ENCODE measurements around the gene ZNF337.
"Not testable (repeated sequence)": the region's sequence is repeated elsewhere in the genome, so short reads cannot be mapped to it uniquely, and the experiment has no call there.

Gene ZNF337
- 13.7 to 40.1 reads per million in 2 donors for total RNA-seq

DNA sequence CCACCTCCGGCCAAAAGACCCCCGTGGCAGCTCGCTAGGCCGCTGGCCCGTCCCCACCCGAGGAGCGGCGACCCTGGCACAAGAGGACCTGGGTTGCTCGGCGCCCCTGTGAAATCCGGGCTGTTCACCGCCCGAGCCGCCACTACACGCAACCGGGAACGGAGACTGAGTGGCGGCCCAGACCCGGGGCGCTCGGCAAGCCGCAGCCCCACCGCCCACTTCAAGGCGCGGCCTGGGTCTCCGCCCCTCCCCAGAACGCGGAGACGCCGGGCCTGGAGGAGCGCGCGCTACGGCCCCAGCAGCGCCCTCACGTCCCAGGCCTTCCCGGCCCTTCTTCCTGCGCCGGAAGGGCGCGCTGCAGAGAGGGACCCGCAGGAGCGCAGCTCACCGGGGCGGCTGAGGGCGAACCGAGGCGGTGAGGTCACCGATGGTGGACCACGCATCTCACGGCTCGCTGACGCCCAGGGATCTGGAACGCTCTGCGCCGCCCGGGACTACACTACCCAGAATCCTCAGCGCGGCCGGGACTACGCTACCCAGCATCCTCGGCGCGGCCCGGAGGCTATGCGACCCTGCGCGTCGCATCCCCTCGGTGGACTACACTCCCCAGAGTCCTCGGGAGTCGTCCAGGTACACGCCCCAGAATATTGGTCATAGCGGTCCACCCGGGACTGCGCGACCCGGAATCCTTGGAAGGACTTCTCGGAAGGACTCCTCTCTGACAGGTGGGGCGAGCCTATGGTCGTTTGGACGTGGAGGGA, at the start of gene ZNF337:
Gene ZNF337, minus strand, starts transcription at position 483 of the 761 bp plus-strand sequence. CDS start 10,436 bp downstream, outside the sequence.
- peak; percentile 81 to 97 (median 87) for DNase-seq

- no peak for DNase-seq
Observed at GRCh38 chr20:25745738-25746137, 49.1 kb upstream of the ZNF337 start.

- no peak for DNase-seq
Observed at GRCh38 chr20:25745100-25745499, 48.4 kb upstream of the ZNF337 start.

DNA sequence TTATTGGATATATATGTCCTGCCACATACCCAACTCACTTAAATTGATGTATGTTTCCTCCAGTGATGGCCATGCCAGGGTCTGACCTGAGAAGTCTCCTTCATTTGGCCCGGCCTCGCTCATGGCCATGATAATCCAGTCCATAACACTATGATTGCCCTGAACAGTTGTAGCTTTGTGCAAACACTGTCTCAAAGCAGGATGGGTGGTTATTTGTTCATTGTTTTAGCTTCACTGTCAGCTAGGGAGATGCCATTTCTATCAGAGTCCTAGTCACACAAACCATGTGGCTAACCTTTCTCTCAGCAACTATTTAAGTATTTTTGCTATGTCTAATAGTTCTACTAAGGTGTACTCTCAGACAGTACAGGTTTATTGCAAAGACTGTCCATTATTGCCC, 47.6 kb upstream of the ZNF337 start:
- DNase-seq = no peak

DNA sequence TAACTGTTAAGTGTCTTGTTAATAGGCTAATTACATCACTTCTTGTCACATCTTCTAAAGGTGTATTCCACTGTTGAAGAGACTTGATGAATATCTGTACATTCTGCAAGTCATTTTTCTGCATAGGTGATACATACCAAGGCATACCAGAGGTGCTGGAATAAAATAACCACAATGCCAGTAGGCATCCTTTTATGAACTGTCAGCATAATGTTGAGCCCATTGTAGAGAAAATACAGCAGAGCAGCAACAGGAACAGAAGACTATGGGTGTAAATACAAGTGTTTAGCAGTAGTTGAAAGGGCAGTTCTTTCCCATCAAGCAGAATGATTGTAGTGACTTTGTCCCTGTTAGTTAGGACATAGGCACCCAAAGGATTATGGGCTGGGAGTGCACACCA, 44.4 kb upstream of the ZNF337 start:
- no peak for DNase-seq

DNA sequence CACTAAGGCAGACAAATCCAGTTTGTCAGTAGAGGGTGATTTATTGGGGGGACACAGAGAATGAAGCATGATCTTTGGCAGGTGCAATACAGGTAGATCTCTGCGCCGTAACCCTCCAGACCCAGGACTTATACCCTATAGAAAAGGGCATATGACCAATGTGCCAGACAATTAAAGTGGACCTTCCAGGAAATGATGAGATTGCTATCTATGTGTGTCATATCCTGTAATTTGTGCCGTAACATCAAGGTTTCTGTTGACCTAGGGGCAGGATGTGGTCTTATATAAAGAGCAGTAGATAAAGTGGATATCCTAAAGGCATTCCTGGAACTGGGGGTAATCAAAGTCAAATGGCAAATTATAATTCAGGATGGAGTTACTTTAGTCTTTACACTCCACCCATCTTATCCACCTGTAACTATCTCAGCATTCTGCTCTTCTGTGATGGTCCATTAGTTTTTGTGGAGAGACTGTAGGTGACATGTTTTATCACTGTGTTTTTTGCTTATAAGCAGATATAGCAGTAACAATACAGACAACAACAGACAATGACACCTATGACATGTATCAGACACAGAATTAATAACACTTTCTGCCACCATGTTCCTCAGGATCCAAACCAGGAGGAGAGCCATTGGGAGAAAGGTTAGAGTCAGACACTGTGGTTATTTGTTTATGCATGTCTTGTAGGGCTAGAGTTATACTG, 43.1 kb upstream of the ZNF337 start:
- DNase-seq = peak in 2 of 5 experiments; percentile 68 to 71

- no peak for DNase-seq
Observed at GRCh38 chr20:25738198-25738597, 41.5 kb upstream of the ZNF337 start.

- DNase-seq = no peak
Observed at GRCh38 chr20:25733903-25734302, 37.2 kb upstream of the ZNF337 start.

GRCh38 chr20:25730862-25731261, 34.2 kb upstream of the ZNF337 start:
- DNase-seq = peak in 1 of 5 experiments; percentile 10

DNA sequence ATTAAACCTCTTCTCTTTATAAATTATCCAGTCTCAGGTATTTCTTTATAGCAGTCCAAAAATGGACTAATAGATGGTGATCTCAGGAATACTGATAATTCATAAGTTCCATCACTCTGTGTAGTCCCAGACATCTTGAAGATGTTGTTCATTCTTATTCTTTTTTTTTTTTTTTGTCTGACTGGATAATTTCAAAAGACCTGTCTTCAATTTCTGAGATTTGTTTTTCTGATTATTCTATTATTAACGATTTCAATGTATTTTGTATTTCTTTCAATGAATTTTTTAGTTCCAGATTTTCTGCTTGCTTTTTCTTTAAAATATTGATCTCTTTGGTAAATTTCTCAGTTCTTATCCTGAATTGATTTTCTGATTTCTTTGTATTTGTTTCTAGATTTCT, 29.7 kb upstream of the ZNF337 start:
- no peak for DNase-seq

- DNase-seq = no peak
Observed at GRCh38 chr20:25725639-25726038, 29.0 kb upstream of the ZNF337 start.

DNA sequence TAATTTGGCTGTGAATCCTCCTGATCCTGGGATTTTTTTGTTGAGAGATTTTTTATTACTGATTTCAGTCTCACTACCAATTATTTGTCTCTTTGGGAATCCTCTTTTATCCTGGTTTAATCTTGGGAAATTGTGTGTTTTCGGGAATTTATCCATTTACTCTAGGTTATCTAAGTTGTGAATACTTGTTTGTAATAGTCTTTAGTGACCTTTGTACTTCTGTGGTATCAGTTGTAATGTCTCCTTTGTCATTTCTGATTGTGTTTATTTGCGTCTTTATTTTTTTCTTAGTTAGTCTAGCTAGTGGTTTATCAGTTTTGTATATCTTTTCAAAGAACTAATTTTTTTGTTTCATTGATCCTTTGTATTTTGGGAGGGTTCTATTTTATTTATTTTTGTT, 27.3 kb upstream of the ZNF337 start:
- no peak for DNase-seq

DNA sequence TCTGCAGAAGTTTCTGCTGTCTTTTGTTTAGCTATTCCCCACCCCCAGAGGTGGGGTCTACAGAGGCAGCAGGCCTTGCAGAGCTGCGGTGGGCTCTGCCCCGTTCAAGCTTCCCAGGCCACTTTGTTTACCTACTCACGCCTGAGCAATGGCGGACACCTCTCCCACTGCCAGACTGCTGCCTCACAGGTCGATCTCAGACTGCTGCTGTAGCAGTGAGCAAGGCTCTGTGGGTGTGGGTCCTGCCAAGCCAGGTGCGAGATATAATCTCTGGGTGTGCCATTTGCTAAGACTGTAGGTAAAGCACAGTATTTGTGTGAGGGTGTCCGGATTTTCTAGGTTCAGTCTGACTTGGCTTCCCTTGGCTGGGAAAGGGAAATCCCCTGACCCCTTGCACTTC, 23.6 kb upstream of the ZNF337 start:
- no peak for DNase-seq

DNA sequence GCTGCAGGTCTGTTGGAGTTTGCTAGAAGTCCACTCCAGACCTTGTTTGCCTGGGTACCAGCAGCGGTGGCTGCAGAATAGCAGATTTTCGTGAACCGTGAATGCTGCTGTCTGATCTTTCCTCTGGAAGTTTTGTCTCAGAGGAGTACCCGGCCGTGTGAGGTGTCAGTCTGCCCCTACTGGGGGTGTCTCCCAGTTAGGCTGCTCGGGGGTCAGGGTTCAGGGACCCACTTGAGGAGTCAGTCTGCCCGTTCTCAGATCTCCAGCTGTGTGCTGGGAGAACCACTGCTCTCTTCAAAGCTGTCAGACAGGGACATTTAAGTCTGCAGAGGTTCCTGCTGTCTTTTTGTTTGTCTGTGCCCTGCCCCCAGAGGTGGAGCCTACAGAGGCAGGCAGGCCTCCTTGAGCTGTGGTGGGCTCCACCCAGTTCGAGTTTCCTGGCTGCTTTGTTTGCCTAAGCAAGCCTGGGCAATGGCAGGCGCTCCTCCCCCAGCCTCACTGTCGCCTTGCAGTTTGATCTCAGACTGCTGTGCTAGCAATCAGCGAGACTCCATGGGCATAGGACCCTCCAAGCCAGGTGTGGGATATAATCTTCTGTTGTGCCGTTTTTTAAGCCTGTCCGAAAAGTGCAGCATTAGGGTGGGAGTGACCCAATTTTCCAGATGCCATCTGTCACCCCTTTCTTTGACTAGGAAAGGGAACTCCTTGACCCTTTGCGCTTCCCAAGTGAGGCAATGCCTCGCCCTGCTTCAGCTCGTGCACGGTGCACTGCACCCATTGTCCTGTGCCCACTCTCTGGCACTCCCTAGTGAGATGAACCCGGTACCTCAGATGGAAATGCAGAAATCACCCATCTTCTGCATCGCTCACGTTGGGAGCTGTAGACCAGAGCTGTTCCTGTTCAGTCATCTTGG, 22.5 kb upstream of the ZNF337 start:
- peak in 3 of 5 experiments; percentile 35 to 49 (median 48) for DNase-seq

- DNase-seq = no peak
Observed at GRCh38 chr20:25707695-25708094, 11.0 kb upstream of the ZNF337 start.

GRCh38 chr20:25706793-25707192, 10.1 kb upstream of the ZNF337 start:
- peak in 3 of 5 experiments; percentile 11 to 45 (median 30) for DNase-seq

GRCh38 chr20:25705830-25706351, 9.2 kb upstream of the ZNF337 start:
- no peak for DNase-seq

DNA sequence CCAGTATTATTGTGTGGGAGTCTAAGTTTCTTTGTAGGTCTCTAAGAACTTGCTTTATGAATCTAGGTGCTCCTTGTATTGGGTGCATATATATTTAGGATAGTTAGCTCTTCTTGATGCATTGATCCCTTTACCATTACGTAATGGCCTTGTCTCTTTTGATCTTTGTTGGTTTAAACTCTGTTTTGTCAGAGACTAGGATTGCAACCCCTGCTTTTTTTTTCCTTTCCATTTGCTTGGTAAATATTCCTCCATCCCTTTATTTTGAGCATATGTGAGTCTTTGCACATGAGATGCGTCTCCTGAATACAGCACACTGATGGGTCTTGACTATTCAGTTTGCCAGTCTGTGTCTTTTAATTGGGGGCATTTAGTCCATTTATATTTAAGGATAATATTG, 7.7 kb upstream of the ZNF337 start:
- DNase-seq = not testable (repeated sequence)

- not testable (repeated sequence) for DNase-seq
Observed at GRCh38 chr20:25700835-25701234, 4.2 kb upstream of the ZNF337 start.

- DNase-seq = no peak
Observed at GRCh38 chr20:25699914-25700313, 3.3 kb upstream of the ZNF337 start.

- DNase-seq = no peak
Observed at GRCh38 chr20:25697132-25697446, 436 bp upstream of the ZNF337 start.

GRCh38 chr20:25695532-25696370, 902 bp downstream of the ZNF337 start:
- no peak for DNase-seq
